ENCODE results near the gene KIFC3.
A peak's percentile ranks its signal among the peaks of the same experiment; 100 is the strongest.
"Not testable (repeated sequence)": the region's sequence is repeated elsewhere in the genome, so short reads cannot be mapped to it uniquely, and the experiment has no call there.

Gene KIFC3

DNA sequence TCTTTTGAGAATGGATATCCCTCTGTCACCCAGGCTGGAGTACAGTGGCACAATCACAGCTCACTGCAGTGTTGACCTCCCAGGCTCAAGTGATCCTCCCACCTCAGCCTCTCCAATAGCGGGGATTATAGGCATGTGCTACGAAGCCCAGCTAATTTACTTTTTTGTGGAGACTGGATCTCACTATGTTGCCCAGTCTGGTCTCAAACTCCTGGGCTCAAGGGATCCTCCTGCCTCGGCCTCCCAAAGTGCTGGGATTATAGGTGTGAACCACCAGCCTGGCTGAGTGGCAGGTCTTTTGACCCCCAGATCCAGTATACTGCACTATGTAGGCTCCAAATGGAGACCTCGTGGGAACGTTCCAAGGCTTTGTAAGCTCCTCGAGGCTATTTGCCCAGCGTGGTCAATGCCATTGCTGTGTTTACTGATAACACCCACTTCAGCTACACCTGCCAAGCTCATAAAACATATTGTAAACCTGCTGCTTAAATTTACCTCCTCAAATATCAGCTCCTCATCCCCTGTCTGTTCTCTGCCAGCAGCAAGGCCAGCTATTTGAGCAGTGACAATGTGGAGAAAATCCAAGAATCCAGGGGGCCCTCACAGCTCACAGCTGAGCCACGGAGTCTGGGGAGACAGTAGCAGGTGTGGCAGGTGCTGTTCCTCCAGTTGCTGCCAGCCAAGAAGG, 16.2 kb upstream of the KIFC3 start:
- ChIA-PET POLR2A (ENCODE audit: low non-redundant PET) (no interaction called here), CTCF (interaction anchor here (0.6 kb wide), 1 partner anchor 38 kb away, joined by 3 read pairs; no protein-coding TSS in a partner anchor)
- no peak for DNase-seq (ENCODE audit: low spot score)
- 0 out of 2 replicates have a peak overlapping the region, but pooled peaks have one; percentile 2 for H3K27ac ChIP-seq
- TF ChIP-seq, protein P1, sequence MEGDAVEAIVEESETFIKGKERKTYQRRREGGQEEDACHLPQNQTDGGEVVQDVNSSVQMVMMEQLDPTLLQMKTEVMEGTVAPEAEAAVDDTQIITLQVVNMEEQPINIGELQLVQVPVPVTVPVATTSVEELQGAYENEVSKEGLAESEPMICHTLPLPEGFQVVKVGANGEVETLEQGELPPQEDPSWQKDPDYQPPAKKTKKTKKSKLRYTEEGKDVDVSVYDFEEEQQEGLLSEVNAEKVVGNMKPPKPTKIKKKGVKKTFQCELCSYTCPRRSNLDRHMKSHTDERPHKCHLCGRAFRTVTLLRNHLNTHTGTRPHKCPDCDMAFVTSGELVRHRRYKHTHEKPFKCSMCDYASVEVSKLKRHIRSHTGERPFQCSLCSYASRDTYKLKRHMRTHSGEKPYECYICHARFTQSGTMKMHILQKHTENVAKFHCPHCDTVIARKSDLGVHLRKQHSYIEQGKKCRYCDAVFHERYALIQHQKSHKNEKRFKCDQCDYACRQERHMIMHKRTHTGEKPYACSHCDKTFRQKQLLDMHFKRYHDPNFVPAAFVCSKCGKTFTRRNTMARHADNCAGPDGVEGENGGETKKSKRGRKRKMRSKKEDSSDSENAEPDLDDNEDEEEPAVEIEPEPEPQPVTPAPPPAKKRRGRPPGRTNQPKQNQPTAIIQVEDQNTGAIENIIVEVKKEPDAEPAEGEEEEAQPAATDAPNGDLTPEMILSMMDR (conservative IDR thresholded peaks at IDR 0.05; ENCODE audit: low read depth): no peak

DNA sequence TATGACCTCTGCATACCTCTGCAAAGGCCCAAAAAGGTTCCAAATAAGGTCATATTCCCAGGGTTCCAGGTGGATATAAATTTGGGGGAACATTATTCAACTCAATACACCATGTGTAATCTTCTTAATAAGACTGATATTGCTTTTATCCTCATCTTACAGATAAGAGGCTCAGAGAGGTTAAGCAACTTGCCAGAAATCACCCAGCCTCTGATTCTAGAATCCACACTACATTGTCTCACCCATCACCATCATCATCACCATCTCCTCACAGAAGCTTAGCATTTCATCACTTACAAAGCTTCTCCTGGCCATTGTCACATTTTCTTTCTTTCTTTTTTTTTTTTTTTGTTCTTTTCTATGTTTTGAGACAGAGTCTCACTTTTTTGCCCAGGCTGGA, 15.4 kb upstream of the KIFC3 start:
- H3K27ac ChIP-seq: no peak overlapping the region; the same call in 1 of the 2 replicates
- ChIA-PET POLR2A (ENCODE audit: low non-redundant PET) (no interaction called here), CTCF (interaction anchor here (0.8 to 1.1 kb wide), 2 partner anchors 13 to 46 kb away, joined by 4 to 7 read pairs; no protein-coding TSS in a partner anchor)
- DNase-seq (ENCODE audit: low spot score): no peak
- TF ChIP-seq, protein P1 (conservative IDR thresholded peaks at IDR 0.05; ENCODE audit: low read depth): no peak

DNA sequence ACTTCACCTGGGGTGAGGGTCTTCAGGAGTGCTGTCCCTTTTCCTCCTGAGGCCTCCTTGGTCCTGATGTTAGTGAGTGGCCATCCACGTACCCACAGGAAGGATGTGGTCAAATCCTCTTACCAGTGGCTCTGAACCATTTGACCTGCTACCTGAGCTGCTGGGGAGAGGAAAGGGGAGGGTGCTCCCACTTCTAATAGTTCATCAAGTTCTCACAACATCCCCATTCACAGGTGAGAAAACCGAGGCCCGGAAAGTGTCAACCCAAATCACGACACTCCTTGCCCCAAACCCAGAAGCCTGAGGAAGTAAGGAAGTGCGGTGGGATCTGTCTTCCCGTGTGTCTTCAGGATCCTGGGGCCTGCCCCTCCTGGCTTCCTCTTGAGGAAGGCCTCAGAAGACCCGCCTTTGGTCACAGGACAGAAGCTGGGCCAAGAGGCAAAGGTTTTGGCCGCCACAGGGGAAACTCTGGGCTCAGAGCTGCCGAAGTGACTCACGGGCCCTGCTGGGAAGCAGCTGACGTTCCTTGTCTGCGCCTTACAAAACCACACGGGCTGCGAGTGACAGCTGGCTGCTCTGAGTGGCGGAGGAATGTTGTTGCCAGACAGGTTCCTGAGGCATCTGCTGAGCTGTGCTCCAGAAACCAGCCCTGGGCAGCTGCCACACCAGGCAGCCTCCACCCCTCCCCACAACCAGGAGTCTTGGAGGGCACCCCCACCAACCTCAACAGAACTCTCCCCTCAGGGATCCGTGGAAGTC, 13.9 kb upstream of the KIFC3 start:
- H3K27ac ChIP-seq: peak overlapping the region; percentile 91
- CTCF ChIA-PET: interaction anchor here (0.7 to 1.1 kb wide), 2 partner anchors 21 to 59 kb away, joined by 3 to 6 read pairs; no protein-coding TSS in a partner anchor
- POLR2A ChIA-PET (ENCODE audit: low non-redundant PET): no interaction called here
- peak; percentile 93 for DNase-seq (ENCODE audit: low spot score)
- TF ChIP-seq, protein P1 (conservative IDR thresholded peaks at IDR 0.05; ENCODE audit: low read depth): no peak

DNA sequence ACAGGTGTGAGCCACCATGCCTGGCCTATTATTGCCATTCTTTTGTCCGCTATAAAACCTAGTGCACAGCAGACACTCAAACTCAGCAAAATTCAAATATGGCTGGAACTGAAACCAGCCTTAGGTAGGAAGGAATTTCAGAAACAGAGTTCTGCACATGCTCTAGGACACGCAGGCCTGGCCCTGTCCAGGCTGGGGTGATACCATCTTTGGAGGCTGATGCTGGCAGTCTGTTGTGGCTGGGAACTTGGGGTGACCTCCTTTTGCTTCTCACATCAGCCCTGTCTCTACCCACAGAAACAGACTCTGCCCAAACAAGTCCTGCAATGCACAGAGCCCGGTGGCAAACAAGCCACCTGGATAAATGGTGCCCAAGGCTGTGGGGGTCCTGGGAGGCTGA, 12.6 kb upstream of the KIFC3 start:
- ChIA-PET CTCF (interaction anchor here (0.6 kb wide), 2 partner anchors 84 to 214 kb away, joined by 3 to 4 read pairs; no protein-coding TSS in a partner anchor), POLR2A (ENCODE audit: low non-redundant PET) (no interaction called here)
- peak overlapping the region; percentile 91 for H3K27ac ChIP-seq
- TF ChIP-seq, protein P1 (conservative IDR thresholded peaks at IDR 0.05; ENCODE audit: low read depth): no peak
- no peak for DNase-seq (ENCODE audit: low spot score)

DNA sequence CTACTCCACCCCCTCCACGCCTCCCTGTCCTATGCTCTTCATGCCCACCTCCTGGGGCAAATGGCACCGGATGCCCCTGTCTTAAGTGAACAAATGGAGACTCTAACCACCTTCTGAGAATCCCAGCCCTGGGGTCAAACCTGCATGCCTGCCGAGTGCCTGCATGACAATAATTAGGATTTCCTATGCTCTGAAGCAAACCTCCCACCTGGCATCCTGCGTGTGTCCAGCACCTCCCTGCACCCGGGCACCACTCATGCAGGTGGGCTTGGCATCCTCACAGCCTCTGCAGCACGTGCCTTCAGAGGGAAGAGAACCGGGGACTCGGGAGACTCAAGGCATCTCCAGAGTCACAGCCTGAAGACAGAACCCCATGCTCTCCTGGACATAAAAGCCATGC, 11.2 kb upstream of the KIFC3 start:
- ChIA-PET POLR2A (ENCODE audit: low non-redundant PET) (no interaction called here), CTCF (interaction anchor here (1.5 kb wide), 1 partner anchor 50 kb away, joined by 5 read pairs; no protein-coding TSS in a partner anchor)
- peak overlapping the region; percentile 97 for H3K27ac ChIP-seq
- no peak for DNase-seq (ENCODE audit: low spot score)
- TF ChIP-seq, protein P1 (conservative IDR thresholded peaks at IDR 0.05; ENCODE audit: low read depth): no peak

DNA sequence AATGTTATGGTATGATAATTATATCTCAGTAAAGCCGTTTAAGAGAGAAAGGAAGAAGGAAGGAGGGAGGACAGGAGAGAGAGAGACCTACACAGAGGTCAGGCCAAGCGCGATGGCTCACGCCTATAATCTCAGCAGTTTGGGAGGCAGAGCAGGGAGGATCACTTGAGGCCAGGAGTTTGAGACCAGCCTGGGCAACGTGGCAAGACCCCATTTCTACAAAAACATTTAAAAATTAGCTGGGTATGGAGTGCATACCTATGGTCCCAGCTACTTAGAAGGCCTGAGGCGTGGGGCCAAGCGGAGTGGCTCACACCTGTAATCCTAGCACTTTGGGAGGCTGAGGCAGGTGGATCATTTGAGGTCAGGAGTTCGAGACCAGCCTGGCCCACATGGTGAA, 9.0 kb upstream of the KIFC3 start:
- ChIA-PET POLR2A (ENCODE audit: low non-redundant PET) (interaction anchor here (0.6 kb wide), 1 partner anchor 24 kb away, joined by 4 read pairs; no protein-coding TSS in a partner anchor), CTCF (interaction anchor here (0.7 kb wide), 1 partner anchor 52 kb away, joined by 3 read pairs; no protein-coding TSS in a partner anchor)
- not testable (repeated sequence) for DNase-seq (ENCODE audit: low spot score)
- H3K27ac ChIP-seq: peak overlapping the region; percentile 97
